K562 (cell line): ENCODE data around the gene MBLAC2. TPM values are rescaled to one million over a fixed set of nuclear protein-coding genes. Genes with fewer than 3 reads are reported as not detected.

Experiments
- ARNT ChIP-seq, 2 experiments: fragments of 450-650 bp; IDR thresholded peaks; 2 replicates each; pipeline ENCODE4 v1.6.1; 2016; ENCODE audit warnings: mild to moderate bottlenecking in 1 of 2
- BCOR ChIP-seq: fragments of 450-650 bp; IDR thresholded peaks from 2 replicates; pipeline ENCODE4 v1.6.1; 2016
- BRD9 ChIP-seq: fragments of 450-650 bp; IDR thresholded peaks from 2 replicates; pipeline ENCODE4 v1.6.1; 2018; ENCODE audit warnings: low read depth; ENCODE audit not compliant: partially characterized antibody
- DIDO1 ChIP-seq: fragments of 450-650 bp; IDR thresholded peaks from 2 replicates; pipeline ENCODE4 v1.6.1; 2016; ENCODE audit warnings: low read depth, missing biosample characterization, missing genetic modification characterization
- E2F5 ChIP-seq: sonication (generic); formaldehyde crosslinking; IDR thresholded peaks from 2 replicates; pipeline ENCODE4 v1.8.0; 2022; ENCODE audit warnings: mild to moderate bottlenecking, missing genetic modification reagents
- FOXK2 ChIP-seq, 2 experiments: fragments of 450-650 bp; IDR thresholded peaks in 1 of 2; conservative IDR thresholded peaks in 1 of 2; 2 replicates each; pipeline ENCODE4 v1.6.1; 2016; ENCODE audit warnings: low read depth in 2 of 2, mild to moderate bottlenecking in 1 of 2
- GTF3C2 ChIP-seq: IDR thresholded peaks from 3 replicates; pipeline ENCODE4 v1.6.1; 2011; ENCODE audit warnings: borderline replicate concordance, mild to moderate bottlenecking, moderate library complexity; ENCODE audit not compliant: insufficient read length; ENCODE audit errors: extremely low read depth
- HDAC6 ChIP-seq: IDR thresholded peaks from 2 replicates; pipeline ENCODE4 v1.6.1; 2012; ENCODE audit warnings: low read depth, mild to moderate bottlenecking, control low read depth, inconsistent platforms, low read length, moderate library complexity
- JUND ChIP-seq, 2 experiments: IDR thresholded peaks; 2 replicates in 1 of 2; 3 replicates in 1 of 2; pipeline ENCODE4 v1.6.1; 2011; ENCODE audit warnings: borderline replicate concordance in 2 of 2, low read depth in 2 of 2, low read length in 2 of 2, improper control_type of control experiment in 1 of 2, missing biosample characterization in 1 of 2, missing genetic modification characterization in 1 of 2, missing genetic modification reagents in 1 of 2
- MBD1 ChIP-seq: fragments of 250-450 bp; sonication (Bioruptor Pico); IDR thresholded peaks from 2 replicates; pipeline ENCODE4 v1.8.0; 2022; ENCODE audit warnings: inconsistent platforms
- MED1 ChIP-seq: sonication (generic); formaldehyde crosslinking; IDR thresholded peaks from 2 replicates; pipeline ENCODE4 v1.8.1; 2023; ENCODE audit warnings: missing genetic modification reagents, borderline replicate concordance
- POLR2AphosphoS2 ChIP-seq: IDR thresholded peaks from 2 replicates; pipeline ENCODE4 v1.6.1; 2012; ENCODE audit warnings: low read length, improper control_type of control experiment
- POLR2H ChIP-seq: IDR thresholded peaks from 2 replicates; pipeline ENCODE4 v1.6.1; 2016; ENCODE audit warnings: missing genetic modification characterization, low read depth, mild to moderate bottlenecking, control low read depth, missing compliant biosample characterization, moderate library complexity
- SIN3B ChIP-seq: fragments of 450-650 bp; IDR thresholded peaks from 2 replicates; pipeline ENCODE4 v1.6.1; 2017; ENCODE audit warnings: low read depth, mild to moderate bottlenecking, moderate library complexity
- SMARCA4 ChIP-seq: fragments of 450-650 bp; IDR thresholded peaks from 2 replicates; pipeline ENCODE4 v1.6.1; 2016
- SMARCE1 ChIP-seq: fragments of 450-650 bp; IDR thresholded peaks from 2 replicates; pipeline ENCODE4 v1.7.1; 2016; ENCODE audit warnings: mild to moderate bottlenecking
- ZHX1 ChIP-seq: fragments of 150-350 bp; conservative IDR thresholded peaks from 2 replicates; pipeline ENCODE4 v1.6.1; 2014; ENCODE audit warnings: low read length
- ZNF316 ChIP-seq: fragments of 450-650 bp; IDR thresholded peaks from 2 replicates; pipeline ENCODE4 v1.6.1; 2016
- ZNF408 ChIP-seq: fragments of 250-450 bp; sonication (Bioruptor Pico); IDR thresholded peaks from 2 replicates; pipeline ENCODE4 v1.4.0; 2020; ENCODE audit warnings: low read depth, mild to moderate bottlenecking, moderate library complexity
- polyA plus RNA-seq, 8 experiments: library from polyadenylated mRNA; depleted of rRNA in 4 of 8; stranded (reverse) in 5 of 8; unstranded in 3 of 8; fragments of >200 nt; fragmentation: Nextera tagmentation in 2 of 8; fragmentation: Illumina TruSeq in 1 of 8; extraction: Ambion mirVana in 2 of 8; extraction: Trizol in 1 of 8; gene quantifications; 2 replicates each; pipeline versions ENCODE4 v1.2.1 to v1.2.3, GENCODE V29; 2011 to 2014; ENCODE audit warnings: inconsistent platforms in 1 of 8, missing spikeins in 1 of 8
- total RNA-seq, 7 experiments: library from RNA; depleted of rRNA in 6 of 7; stranded (reverse); fragments of >200 nt in 6 of 7; fragmentation: Illumina TruSeq in 2 of 7; extraction: Trizol in 2 of 7; gene quantifications; 2 replicates each; pipeline versions ENCODE4 v1.2.1 to v1.2.3, GENCODE V29; 2011 to 2021; ENCODE audit warnings: low replicate concordance in 1 of 7

MBLAC2 gene
- total and polyA plus RNA-seq, 9 of the 15 experiments (the other 6 are each of a cell fraction or from before 2014, with no cell fraction given), result 2.4 to 13.1 (median 10.3) TPM

GRCh38 chr5:90410178-90410762 is 64.3 kb downstream of the MBLAC2 start (continued):
- TF ChIP-seq MBD1 (no peak), ARNT (IDR thresholded peaks at IDR 0.05) (peak in 1 of 2 experiments; percentile 2; a peak in 2 of 4 replicates), ZNF316 (peak; percentile 52), BCOR (peak; percentile 28; the same call in 1 of the 2 replicates), JUND (IDR thresholded peaks at IDR 0.05; ENCODE audit: borderline replicate concordance, low read depth, low read length) (no peak), JUND (tag; IDR thresholded peaks at IDR 0.05; ENCODE audit: borderline replicate concordance, low read depth, low read length) (no peak), FOXK2 (conservative IDR thresholded peaks at IDR 0.05 in 1 of 2, IDR thresholded peaks at IDR 0.05 in 1 of 2; ENCODE audit: low read depth in 2 of 2) (no peak), BRD9 (peak; percentile 80), ZNF408 (CRISPR knock-in tag) (no peak), HDAC6 (no peak), E2F5 (CRISPR knock-in tag) (0 out of 2 replicates have a peak, but pooled peaks have one; percentile 23), SIN3B (peak; percentile 38; the same call in 1 of the 2 replicates), POLR2AphosphoS2 (no peak), SMARCE1 (peak; percentile 52), POLR2H (0 out of 2 replicates have a peak, but pooled peaks have one; percentile 83), MED1 (CRISPR knock-in tag) (no peak), DIDO1 (tag) (peak; percentile 51; the same call in 1 of the 2 replicates), ZHX1 (no peak), SMARCA4 (peak; percentile 43; the same call in 1 of the 2 replicates), GTF3C2 (no peak)
